Right atrium auricular region (tissue), 2 donors: ENCODE results near the gene PTGES2. TPM values are rescaled to one million over a fixed set of nuclear protein-coding genes. Genes with fewer than 3 reads are reported as not detected.

ENCODE experiments used
- DNase-seq: peaks from one replicate; pipeline ENCODE4 v3.0.0-alpha.2; 2019; ENCODE audit warnings: low spot score
- H3K27ac ChIP-seq, 2 donors: fragments of 200-600 bp; sonication (generic); 1 replicate in 1 of 2; 2 replicates in 1 of 2; pipeline ENCODE4 v1.5.1; 2016 to 2019
- H3K27me3 ChIP-seq, 2 donors: fragments of 200-600 bp; sonication (generic); one replicate each; pipeline versions ENCODE4 v1.5.1 to v1.6.0; 2017 to 2019
- H3K36me3 ChIP-seq: fragments of 200-600 bp; sonication (generic); one replicate; pipeline ENCODE4 v1.5.1; 2016
- H3K4me1 ChIP-seq, 2 donors: fragments of 200-600 bp; sonication (generic); one replicate each; pipeline versions ENCODE4 v1.5.1 to v1.6.0; 2017 to 2019
- H3K4me3 ChIP-seq, 2 donors: fragments of 200-600 bp; sonication (generic); 1 replicate in 1 of 2; 2 replicates in 1 of 2; pipeline ENCODE4 v1.5.1; 2017 to 2019; ENCODE audit warnings: mild to moderate bottlenecking in 1 of 2, moderate library complexity in 1 of 2
- H3K9me3 ChIP-seq, 2 donors: fragments of 200-600 bp; sonication (generic); one replicate each; pipeline ENCODE4 v1.5.1; 2019
- total RNA-seq, 2 donors: library from RNA; depleted of rRNA; stranded (reverse); fragments of >200 nt; gene quantifications; one replicate each; pipeline ENCODE4 v1.1.0, GENCODE V29; 2016
- TF ChIP-seq, protein P1 (sequence below), 2 donors: fragments of 200-600 bp; sonication (generic); IDR thresholded peaks; one replicate each; pipeline ENCODE4 v1.5.1; 2019; ENCODE audit warnings: antibody characterized with exemption in 2 of 2

Gene PTGES2
- total RNA-seq, 2 donors from 2014 or later: 114 to 118 TPM

DNA sequence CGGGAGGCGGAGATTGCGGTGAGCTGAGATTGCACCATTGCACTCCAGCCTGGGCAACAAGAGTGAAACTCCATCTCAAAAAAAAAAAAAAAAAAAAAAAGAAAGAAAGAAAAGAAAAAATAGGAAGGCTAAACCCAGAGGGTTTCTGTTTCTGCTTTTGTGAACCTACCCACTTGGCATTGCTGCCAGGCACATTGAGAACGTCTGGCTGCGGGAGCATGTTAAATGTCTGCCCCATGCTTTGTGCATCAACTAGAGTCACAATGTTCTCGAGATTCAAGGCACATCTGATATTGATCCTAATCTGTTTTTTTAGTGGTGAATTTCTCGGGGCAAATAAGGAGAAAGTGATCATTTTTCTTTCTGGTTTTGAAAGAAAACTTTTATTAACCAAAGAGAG is 56.7 kb downstream of the PTGES2 start:
- Histone ChIP-seq H3K27ac (peak overlapping the region in 1 of 2 donors; percentile 85), H3K9me3 (no peaks in the 10 kb centered on the region), H3K4me1 (peaks cover 0 to 61% of the 10 kb centered on the region in 2 donors), H3K27me3 (no peaks in the 10 kb centered on the region), H3K4me3 (no peak overlapping the region), H3K36me3 (no peaks in the 10 kb centered on the region)
- TF ChIP-seq, protein P1, sequence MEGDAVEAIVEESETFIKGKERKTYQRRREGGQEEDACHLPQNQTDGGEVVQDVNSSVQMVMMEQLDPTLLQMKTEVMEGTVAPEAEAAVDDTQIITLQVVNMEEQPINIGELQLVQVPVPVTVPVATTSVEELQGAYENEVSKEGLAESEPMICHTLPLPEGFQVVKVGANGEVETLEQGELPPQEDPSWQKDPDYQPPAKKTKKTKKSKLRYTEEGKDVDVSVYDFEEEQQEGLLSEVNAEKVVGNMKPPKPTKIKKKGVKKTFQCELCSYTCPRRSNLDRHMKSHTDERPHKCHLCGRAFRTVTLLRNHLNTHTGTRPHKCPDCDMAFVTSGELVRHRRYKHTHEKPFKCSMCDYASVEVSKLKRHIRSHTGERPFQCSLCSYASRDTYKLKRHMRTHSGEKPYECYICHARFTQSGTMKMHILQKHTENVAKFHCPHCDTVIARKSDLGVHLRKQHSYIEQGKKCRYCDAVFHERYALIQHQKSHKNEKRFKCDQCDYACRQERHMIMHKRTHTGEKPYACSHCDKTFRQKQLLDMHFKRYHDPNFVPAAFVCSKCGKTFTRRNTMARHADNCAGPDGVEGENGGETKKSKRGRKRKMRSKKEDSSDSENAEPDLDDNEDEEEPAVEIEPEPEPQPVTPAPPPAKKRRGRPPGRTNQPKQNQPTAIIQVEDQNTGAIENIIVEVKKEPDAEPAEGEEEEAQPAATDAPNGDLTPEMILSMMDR (IDR thresholded peaks at IDR 0.05): no peak
- DNase-seq: no peak

Other genes with a start within 250 kb of the PTGES2 start
- gene ST6GALNAC6, start 228.1 kb downstream of the PTGES2 start, total RNA-seq: 100 to 1,000 TPM in 1 of 2 donors, 10 to 100 TPM in 1; 68.2 to 106 TPM
- gene ST6GALNAC4, start 210.7 kb downstream of the PTGES2 start, total RNA-seq: 10 to 100 TPM; 31.7 to 59.0 TPM
- under 1 TPM in 1 of 2 donors, not detected in 1; 0.20 TPM for gene PIP5KL1, start 197.0 kb downstream of the PTGES2 start, total RNA-seq
- 10 to 100 TPM in 1 of 2 donors, 1 to 10 TPM in 1; 4.7 to 11.4 TPM for gene DPM2, start 189.9 kb downstream of the PTGES2 start, total RNA-seq
- gene EEIG1, start 146.7 kb downstream of the PTGES2 start, total RNA-seq: 10 to 100 TPM in 1 of 2 donors, 1 to 10 TPM in 1; 8.3 to 11.6 TPM
- 1 to 10 TPM; 5.8 to 8.2 TPM for gene NAIF1, start 60.4 kb downstream of the PTGES2 start, total RNA-seq
- 10 to 100 TPM in 1 of 2 donors, 1 to 10 TPM in 1; 8.2 to 11.8 TPM for gene SLC25A25, start 59.5 kb downstream of the PTGES2 start, total RNA-seq
- gene LCN2, start 21.7 kb upstream of the PTGES2 start, total RNA-seq: not detected
- gene BBLN, start 32.5 kb upstream of the PTGES2 start, total RNA-seq: 100 to 1,000 TPM; 219 to 362 TPM
- gene CIZ1, start 63.8 kb upstream of the PTGES2 start, total RNA-seq: 10 to 100 TPM; 41.6 to 45.9 TPM
- 1 to 10 TPM; 2.5 to 3.9 TPM for gene DNM1, start 75.7 kb upstream of the PTGES2 start, total RNA-seq
- gene GOLGA2, start 148.3 kb upstream of the PTGES2 start, total RNA-seq: 10 to 100 TPM; 83.3 to 91.6 TPM
- gene SWI5, start 148.5 kb upstream of the PTGES2 start, total RNA-seq: 10 to 100 TPM; 21.5 to 23.0 TPM
- gene TRUB2, start 194.7 kb upstream of the PTGES2 start, total RNA-seq: 10 to 100 TPM in 1 of 2 donors, 1 to 10 TPM in 1; 9.3 to 10.2 TPM
- gene COQ4, start 195.1 kb upstream of the PTGES2 start, total RNA-seq: 10 to 100 TPM; 31.4 to 33.6 TPM
- gene SLC27A4, start 212.8 kb upstream of the PTGES2 start, total RNA-seq: 10 to 100 TPM; 16.6 to 26.9 TPM
- gene URM1, start 243.6 kb upstream of the PTGES2 start, total RNA-seq: 10 to 100 TPM; 34.0 to 37.3 TPM